Midbrain (tissue), 1 donor: ENCODE data around the gene NDUFV3.
"Not testable (repeated sequence)": the region's sequence is repeated elsewhere in the genome, so short reads cannot be mapped to it uniquely, and the experiment has no call there.

ENCODE experiments used
- DNase-seq: peaks from one replicate; lab custom pipeline; 2025; lab: John Stamatoyannopoulos, UW

The NDUFV3 gene

GRCh38 chr21:42892931-42893755 lies at the start of gene NDUFV3:
Gene NDUFV3, plus strand, starts transcription at chr21:42893309. Its CDS starts 25 bp downstream, at chr21:42893334.
- DNase-seq: peak; percentile 100

- DNase-seq: peak; percentile 60
Observed at GRCh38 chr21:42844411-42845113, 48.5 kb upstream of the NDUFV3 start.

GRCh38 chr21:42845296-42845965 lies 47.7 kb upstream of the NDUFV3 start:
- peak; percentile 57 for DNase-seq

GRCh38 chr21:42846221-42846620 lies 46.9 kb upstream of the NDUFV3 start:
- DNase-seq: no peak

GRCh38 chr21:42847051-42847707 lies 45.9 kb upstream of the NDUFV3 start:
- DNase-seq: no peak

- DNase-seq: no peak
Observed at GRCh38 chr21:42847726-42848125, 45.4 kb upstream of the NDUFV3 start.

- DNase-seq: not testable (repeated sequence)
Observed at GRCh38 chr21:42848144-42848931, 44.8 kb upstream of the NDUFV3 start.

GRCh38 chr21:42848932-42849758 lies 44.0 kb upstream of the NDUFV3 start:
- DNase-seq: no peak

GRCh38 chr21:42849759-42850412 lies 43.2 kb upstream of the NDUFV3 start:
- no peak for DNase-seq

GRCh38 chr21:42850463-42850862 lies 42.6 kb upstream of the NDUFV3 start:
- no peak for DNase-seq

GRCh38 chr21:42850866-42851391 lies 42.2 kb upstream of the NDUFV3 start:
- no peak for DNase-seq

GRCh38 chr21:42851812-42852665 lies 41.1 kb upstream of the NDUFV3 start:
- no peak for DNase-seq

- DNase-seq: no peak
Observed at GRCh38 chr21:42852925-42853570, 40.1 kb upstream of the NDUFV3 start.

GRCh38 chr21:42853621-42854020 lies 39.5 kb upstream of the NDUFV3 start:
- no peak for DNase-seq

GRCh38 chr21:42854246-42855010 lies 38.7 kb upstream of the NDUFV3 start:
- no peak for DNase-seq

- DNase-seq: no peak
Observed at GRCh38 chr21:42855171-42855936, 37.8 kb upstream of the NDUFV3 start.

GRCh38 chr21:42855937-42856335 lies 37.2 kb upstream of the NDUFV3 start:
- DNase-seq: no peak
